HTERT RPE-1 (cell line): ENCODE results near the gene MRPL37.
"Not testable (repeated sequence)": the region's sequence is repeated elsewhere in the genome, so short reads cannot be mapped to it uniquely, and the experiment has no call there.

Source experiments
- in situ Hi-C: fragments of 300-500 bp; cut with MboI; formaldehyde crosslinking; loops from 4 replicates; pipeline ENCODE4 v1.14.3; 2020; ENCODE audit warnings: low sequenced_read_pairs

The MRPL37 gene

DNA sequence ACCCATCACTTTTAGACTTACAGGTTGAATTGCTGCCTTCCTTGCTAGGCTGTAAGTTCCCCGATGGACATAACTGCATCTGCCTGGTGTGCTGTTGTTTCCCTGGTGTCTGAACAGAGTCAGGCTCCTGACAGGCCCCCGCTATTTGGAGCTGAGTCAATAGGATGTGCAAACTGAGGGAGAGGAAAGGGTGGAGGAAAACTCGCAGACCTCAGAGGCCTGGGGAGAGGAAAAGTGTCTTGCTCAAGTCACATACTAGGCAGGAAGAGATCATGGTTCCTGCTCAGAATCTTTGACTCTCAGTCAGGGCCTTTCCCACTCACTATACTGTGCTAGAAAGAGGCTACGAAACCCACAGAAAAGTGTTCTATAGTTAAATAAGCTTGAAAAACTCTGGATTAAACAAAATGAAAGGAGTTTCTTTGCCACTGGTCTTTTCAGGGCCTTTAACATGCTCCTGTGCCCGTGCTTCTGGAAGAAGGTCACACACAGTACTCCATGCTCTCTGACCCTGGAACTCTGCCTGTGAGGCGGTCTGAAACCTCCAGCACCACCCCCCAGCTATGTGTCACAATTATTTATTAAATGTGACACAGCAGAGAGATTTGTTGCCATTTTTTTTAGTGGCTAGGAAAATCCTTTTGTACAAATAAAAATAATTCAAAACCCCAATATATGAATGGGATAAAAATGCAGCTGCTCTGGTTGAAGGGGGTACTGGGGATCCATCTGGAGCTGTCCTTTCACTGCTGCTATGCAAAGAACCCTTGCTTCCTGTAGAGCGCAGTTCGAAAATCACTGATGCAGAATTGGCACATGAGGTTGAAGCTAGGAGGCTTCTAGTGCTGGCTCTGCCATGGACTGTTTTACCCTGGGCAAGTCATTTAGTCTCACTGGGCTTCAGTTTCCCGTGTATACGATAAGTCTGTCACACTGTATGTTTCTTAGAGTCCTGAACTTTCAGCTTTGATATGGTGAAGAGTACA is 27.1 kb upstream of the MRPL37 start:
- in situ Hi-C loops: no loop called here

DNA sequence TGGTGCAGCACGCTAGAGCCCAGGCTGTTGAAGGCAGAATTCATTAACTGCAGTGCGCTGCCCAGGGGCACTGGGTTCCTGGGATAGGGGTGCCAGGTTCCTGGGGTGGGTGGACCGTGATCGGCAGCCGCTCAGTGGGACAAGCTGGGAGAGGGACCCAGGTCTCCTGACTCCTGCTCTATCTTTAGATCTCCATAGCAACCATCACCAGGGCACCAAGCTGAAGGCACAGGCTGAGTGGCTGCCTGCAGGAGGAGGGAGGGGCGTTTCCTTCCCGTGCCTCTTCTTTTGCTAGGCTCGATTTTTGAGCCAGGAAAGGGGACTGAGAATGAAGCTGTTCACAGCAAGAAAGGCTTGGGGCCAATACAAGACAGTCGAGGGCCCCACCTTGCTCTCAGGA is 26.3 kb upstream of the MRPL37 start:
- in situ Hi-C loops: no loop called here

GRCh38 chr1:54174106-54174505 is 25.9 kb upstream of the MRPL37 start:
- in situ Hi-C loops: no loop called here

GRCh38 chr1:54176621-54177327 is 23.2 kb upstream of the MRPL37 start:
- in situ Hi-C loops: no loop called here

- in situ Hi-C loops: no loop called here
Measured at GRCh38 chr1:54177726-54178125, 22.2 kb upstream of the MRPL37 start.

GRCh38 chr1:54178296-54179070 is 21.5 kb upstream of the MRPL37 start:
- in situ Hi-C loops: no loop called here

DNA sequence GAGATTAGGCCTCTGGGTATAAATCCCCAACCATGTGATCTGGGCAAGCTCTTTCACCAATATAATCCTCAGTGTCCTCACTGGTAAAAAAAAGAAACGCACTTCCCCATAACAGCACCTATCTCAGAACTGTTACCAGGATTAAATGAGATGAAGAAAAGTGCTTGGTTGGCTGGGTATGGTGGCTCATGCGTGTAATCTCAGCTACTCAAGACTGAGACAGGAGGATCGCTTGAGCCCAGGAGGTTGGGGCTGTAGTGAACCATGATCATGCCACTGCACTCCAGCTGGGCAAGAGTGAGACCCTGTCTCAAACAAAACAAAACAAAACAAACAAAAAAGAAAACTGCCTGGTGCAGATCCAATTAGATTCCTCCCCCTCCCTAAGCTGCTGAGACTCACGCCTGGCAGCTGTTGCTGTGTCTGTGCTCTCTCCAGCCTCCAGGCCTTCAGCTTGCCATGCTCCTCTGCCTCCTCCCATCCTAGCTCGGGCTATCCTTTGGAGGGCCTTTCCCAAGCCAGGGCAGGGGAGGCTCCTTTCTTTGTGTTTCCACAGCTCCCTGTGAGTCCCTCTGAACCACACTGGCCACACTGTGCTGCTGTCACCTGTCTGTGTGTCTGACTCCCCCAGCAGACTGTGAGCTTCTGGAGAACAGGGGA is 19.1 kb upstream of the MRPL37 start:
- in situ Hi-C loops: no loop called here

DNA sequence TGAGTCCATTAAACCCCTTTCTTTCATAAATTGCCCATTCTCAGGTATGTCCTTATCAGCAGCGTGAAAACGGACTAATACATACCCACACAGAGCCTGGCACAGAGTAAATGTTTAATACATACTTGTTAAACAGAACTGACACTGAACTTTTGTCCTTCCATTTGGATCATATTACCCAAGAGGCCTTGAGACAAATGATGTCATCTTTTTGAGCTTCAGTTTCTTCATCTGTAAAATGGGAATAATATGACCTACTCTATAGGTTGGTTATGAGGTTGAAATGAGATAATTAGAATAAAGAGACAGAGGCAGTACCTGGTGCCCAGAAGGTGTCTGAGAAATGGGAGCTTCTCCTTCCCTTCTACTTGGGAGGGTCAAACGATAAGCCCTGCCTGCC is 13.9 kb upstream of the MRPL37 start:
- in situ Hi-C loops: no loop called here

- in situ Hi-C loops: no loop called here
Measured at GRCh38 chr1:54188291-54188690, 11.7 kb upstream of the MRPL37 start.

- in situ Hi-C loops: no loop called here
Measured at GRCh38 chr1:54190526-54190925, 9.4 kb upstream of the MRPL37 start.

DNA sequence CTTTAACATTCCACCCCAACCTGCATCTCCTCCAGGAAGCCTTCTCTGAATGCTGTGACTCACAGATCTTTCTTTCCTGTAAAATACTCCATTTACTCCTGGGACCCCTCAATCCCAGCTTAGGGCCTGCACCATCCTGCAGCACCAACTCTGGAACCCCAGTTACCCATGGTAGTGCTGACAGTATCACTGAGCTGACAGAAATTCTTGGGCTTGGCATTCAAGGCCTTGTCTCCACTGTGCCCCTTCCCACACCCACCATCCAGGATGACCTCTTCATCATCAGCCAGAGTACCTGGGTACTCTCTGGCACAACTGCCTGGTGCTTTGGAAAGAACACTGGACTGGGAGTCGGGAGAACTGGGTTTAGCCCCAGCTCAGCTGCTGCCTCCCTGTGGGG is 8.4 kb upstream of the MRPL37 start:
- in situ Hi-C loops: no loop called here

DNA sequence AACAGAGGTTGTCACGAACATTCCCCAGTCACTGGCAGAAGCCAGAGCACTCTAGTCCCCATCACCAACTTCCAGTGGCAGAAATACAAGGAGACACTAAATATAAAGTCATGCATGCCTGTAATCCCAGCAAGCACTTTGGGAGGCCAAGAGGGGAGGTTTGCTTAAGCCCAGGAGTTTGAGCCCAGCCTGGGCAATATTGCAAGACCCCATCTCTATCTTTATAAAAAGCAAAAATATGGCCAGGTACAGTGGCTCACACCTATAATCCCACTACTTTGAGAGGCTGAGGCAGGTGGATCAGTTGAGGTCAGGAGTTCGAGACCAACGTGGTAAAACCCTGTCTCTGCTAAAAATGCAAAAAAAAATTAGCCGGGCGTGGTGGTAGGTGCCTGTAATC is 6.5 kb upstream of the MRPL37 start:
- in situ Hi-C loops: no loop called here

DNA sequence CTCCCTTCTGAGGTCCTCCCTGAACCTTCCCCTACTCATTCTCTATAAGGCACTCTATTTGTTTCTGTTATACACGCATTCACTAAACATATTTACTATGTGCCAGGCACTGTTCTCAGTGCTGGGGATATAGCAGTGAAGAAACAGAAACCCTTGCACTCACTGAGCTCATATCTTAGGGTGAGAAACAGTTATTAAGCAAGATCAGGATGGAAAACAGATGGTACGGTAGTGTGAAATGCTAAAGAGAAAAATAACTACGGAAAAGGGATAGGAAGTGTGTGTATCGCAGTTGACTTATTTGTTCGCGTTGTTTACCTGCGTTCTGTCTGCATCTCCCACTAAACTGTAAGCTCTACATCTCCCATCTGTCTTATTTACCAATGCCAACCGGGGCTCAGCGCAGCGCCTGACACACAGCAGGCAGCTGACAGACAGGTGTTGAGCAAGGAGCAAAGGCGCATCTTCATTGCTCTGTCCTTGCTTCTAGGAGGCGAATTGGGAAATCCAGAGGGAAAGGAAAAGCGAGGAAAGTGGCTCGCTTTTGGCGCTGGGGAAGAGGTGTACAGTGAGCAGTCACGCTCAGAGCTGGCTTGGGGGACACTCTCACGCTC is 709 bp upstream of the MRPL37 start:
- in situ Hi-C loops: no loop called here

DNA sequence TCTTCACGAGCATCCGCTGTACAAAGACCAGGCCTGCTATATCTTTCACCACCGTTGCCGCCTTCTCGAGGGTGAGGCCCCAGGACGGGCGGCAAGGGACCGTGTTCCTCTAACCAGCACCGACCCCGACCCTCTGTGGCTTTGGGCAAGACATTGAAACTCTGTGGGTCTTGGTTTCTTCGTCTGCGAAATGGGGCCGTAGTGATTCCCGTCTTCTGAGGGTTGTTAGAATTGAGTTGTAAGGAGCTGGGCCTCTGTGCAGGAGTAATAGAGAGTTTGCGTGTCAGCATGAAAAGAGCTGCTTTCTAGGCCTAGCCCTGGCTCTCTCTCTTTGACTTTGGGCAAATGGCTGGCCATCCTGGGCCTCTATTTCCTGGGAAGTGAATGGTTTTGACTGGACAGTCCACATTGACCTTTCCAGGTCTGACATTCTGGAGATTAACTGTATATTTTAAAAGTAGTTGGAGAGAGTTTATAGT is 591 bp downstream of the MRPL37 start:
- in situ Hi-C loops: no loop called here

DNA sequence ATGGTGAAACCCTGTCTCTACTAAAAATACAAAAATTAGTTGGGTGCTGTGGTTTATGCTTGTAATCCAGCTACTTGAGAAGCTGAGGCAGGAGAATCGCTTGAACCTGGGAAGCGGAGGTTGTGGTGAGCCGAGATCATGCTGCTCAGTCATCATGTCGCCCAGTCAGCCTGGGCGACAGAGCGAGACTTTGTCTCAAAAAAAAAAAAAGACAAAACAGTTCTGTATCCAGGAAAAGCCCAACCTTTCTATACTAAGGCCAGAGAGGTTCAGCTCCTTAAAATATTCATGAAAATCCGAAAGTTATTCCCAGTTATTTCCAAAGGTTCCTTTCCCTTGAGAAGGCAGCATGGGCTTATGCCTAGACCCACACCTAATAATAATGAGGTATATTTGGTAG is 4.2 kb downstream of the MRPL37 start:
- in situ Hi-C loops: no loop called here

GRCh38 chr1:54207287-54207686 is 7.3 kb downstream of the MRPL37 start:
- in situ Hi-C loops: no loop called here

DNA sequence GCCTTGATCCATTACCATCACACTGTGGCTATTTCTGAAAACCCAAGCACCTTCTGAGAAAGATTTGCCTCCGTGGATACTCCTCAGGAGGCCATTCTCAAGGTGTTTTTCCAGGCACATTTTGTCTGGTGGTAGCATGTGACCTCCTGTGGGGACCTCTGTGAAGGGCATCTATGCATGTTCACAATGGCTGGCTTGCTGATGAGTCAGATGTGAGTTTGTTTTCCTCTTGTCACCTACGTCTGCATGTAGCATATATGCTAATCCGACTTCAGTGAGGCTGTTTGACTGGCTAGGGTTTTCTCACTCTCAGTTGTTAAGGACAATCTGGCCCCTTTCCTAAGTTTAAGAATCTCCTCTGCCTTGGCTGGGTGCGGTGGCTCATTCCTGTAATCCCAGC is 7.9 kb downstream of the MRPL37 start:
- in situ Hi-C loops: not testable (repeated sequence)

GRCh38 chr1:54212872-54213271 is 12.9 kb downstream of the MRPL37 start:
- in situ Hi-C loops: no loop called here

GRCh38 chr1:54215523-54215922 is 15.6 kb downstream of the MRPL37 start:
- in situ Hi-C loops: no loop called here
